SU-DHL-6 (cell line): ENCODE data around the gene GLO1.

ENCODE experiments used
- H2AFZ ChIP-seq: fragments of 200-600 bp; sonication (generic); 2 replicates; pipeline ENCODE4 v1.6.1; 2014; ENCODE audit warnings: low read depth, mild to moderate bottlenecking, moderate library complexity, mixed read lengths, antibody characterized with exemption, low read length; ENCODE audit not compliant: severe bottlenecking
- H3F3A ChIP-seq: fragments of 200-600 bp; shearing (Covaris generic); 2 replicates; pipeline ENCODE4 v1.6.0; 2016; ENCODE audit warnings: antibody characterized with exemption, mild to moderate bottlenecking; ENCODE audit not compliant: insufficient read depth
- H3K27ac ChIP-seq: fragments of 200-600 bp; sonication (generic); 2 replicates; pipeline ENCODE4 v1.5.1; 2016; ENCODE audit warnings: low read depth, mild to moderate bottlenecking, low read length, moderate library complexity, mixed read lengths
- H3K27me3 ChIP-seq: fragments of 200-600 bp; sonication (generic), shearing (Covaris generic); 2 replicates; pipeline ENCODE4 v1.6.0; 2014; ENCODE audit warnings: mild to moderate bottlenecking, low read length
- H3K36me3 ChIP-seq: fragments of 200-600 bp; sonication (generic); 2 replicates; pipeline ENCODE4 v1.6.1; 2014; ENCODE audit warnings: mild to moderate bottlenecking, low read length, mixed read lengths
- H3K4me2 ChIP-seq: fragments of 300-600, 200-600 bp; shearing (Covaris generic), sonication (generic); 2 replicates; pipeline ENCODE4 v1.6.0; 2014; ENCODE audit warnings: low read length, low read depth, mild to moderate bottlenecking; ENCODE audit not compliant: poor library complexity, severe bottlenecking
- H3K4me3 ChIP-seq: fragments of 200-600 bp; sonication (generic); 2 replicates; pipeline ENCODE4 v1.5.1; 2014; ENCODE audit warnings: antibody characterized with exemption, low read length, mild to moderate bottlenecking, mixed read lengths; ENCODE audit not compliant: insufficient read depth, poor library complexity, severe bottlenecking
- H3K79me2 ChIP-seq: fragments of 200-600 bp; sonication (generic); 2 replicates; pipeline ENCODE4 v1.6.1; 2014; ENCODE audit warnings: mild to moderate bottlenecking, low read length, moderate library complexity; ENCODE audit not compliant: insufficient read depth
- H3K9ac ChIP-seq: fragments of 200-600 bp; sonication (generic); 2 replicates; pipeline ENCODE4 v1.7.0; 2014; ENCODE audit warnings: mild to moderate bottlenecking, low read length
- H3K9me2 ChIP-seq: fragments of 200-600 bp; sonication (generic); replicated peaks from 2 replicates; pipeline ENCODE4 v1.6.1; 2014; ENCODE audit warnings: low read length; ENCODE audit not compliant: insufficient read depth
- H3K9me3 ChIP-seq: fragments of 200-600 bp; sonication (generic); 2 replicates; pipeline ENCODE4 v1.6.1; 2014; ENCODE audit warnings: low read length, mixed read lengths; ENCODE audit not compliant: insufficient read depth
- H4K20me1 ChIP-seq: fragments of 200-600 bp; sonication (generic); 2 replicates; pipeline ENCODE4 v1.6.1; 2014; ENCODE audit warnings: low read depth, mild to moderate bottlenecking, antibody characterized with exemption, low read length, moderate library complexity, mixed read lengths
- CTCF ChIP-seq: fragments of 200-600 bp; sonication (generic); IDR thresholded peaks from one replicate; pipeline ENCODE4 v1.5.1; 2017; ENCODE audit warnings: antibody characterized with exemption, mild to moderate bottlenecking, low read length, moderate library complexity; ENCODE audit not compliant: insufficient read depth, poor library complexity, severe bottlenecking
- EZH2phosphoT487 ChIP-seq: fragments of 200-600 bp; sonication (generic), shearing (Covaris generic); conservative IDR thresholded peaks from 2 replicates; pipeline ENCODE4 v1.6.1; 2018; ENCODE audit warnings: mild to moderate bottlenecking, antibody characterized with exemption, low read length, moderate library complexity, mixed read lengths

GLO1 gene

GRCh38 chr6:38715016-38715689 is 12.2 kb upstream of the GLO1 start, which contains the start of gene DNAH8:
DNAH8 (plus strand) TSS chr6:38715311; CDS start chr6:38722810, 7,499 bp downstream.
- no peak within 1 kb of the TSS for H2AFZ ChIP-seq
- no peaks in the 10 kb centered on the region for H3K9me2 ChIP-seq

GRCh38 chr6:38714239-38715015 is 11.5 kb upstream of the GLO1 start:
- Histone ChIP-seq H3K9me3 (no peaks in the 10 kb centered on the region), H3K27ac (no peak overlapping the region), H3K9me2 (no peaks in the 10 kb centered on the region), H3K4me2 (no peak overlapping the region), H3K4me3 (no peak overlapping the region), H3K36me3 (no peaks in the 10 kb centered on the region), H4K20me1 (no peaks in the 10 kb centered on the region), H3F3A (no peaks in the 10 kb centered on the region), H3K27me3 (no peaks in the 10 kb centered on the region), H3K79me2 (no peaks in the 10 kb centered on the region), H3K9ac (no peak overlapping the region), H2AFZ (no peak overlapping the region)
- TF ChIP-seq CTCF: no peak

More at GRCh38 chr6:38715016-38715689, 12.2 kb upstream of the GLO1 start, which contains the start of gene DNAH8:
- Histone ChIP-seq H3K4me2 (no peak within 1 kb of the TSS), H3K4me3 (no peak within 1 kb of the TSS), H3K79me2 (no peaks in the 10 kb centered on the region), H3K9ac (no peak within 1 kb of the TSS), H3K9me3 (no peaks in the 10 kb centered on the region), H3K36me3 (no peaks in the 10 kb centered on the region), H3K27me3 (no peaks in the 10 kb centered on the region), H3F3A (no peaks in the 10 kb centered on the region), H4K20me1 (no peaks in the 10 kb centered on the region), H3K27ac (no peak within 1 kb of the TSS)
- no peak for TF ChIP-seq EZH2phosphoT487
- no peak for TF ChIP-seq CTCF

- no peaks in the 10 kb centered on the region for H3F3A ChIP-seq
- no peaks in the 10 kb centered on the region for H3K36me3 ChIP-seq
- H4K20me1 ChIP-seq: no peaks in the 10 kb centered on the region
- H2AFZ ChIP-seq: no peak overlapping the region
- no peak overlapping the region for H3K27ac ChIP-seq
- H3K79me2 ChIP-seq: no peaks in the 10 kb centered on the region
- no peak for TF ChIP-seq EZH2phosphoT487
- no peak for TF ChIP-seq CTCF
- no peak overlapping the region for H3K4me3 ChIP-seq
- no peak overlapping the region for H3K4me2 ChIP-seq
- no peaks in the 10 kb centered on the region for H3K9me2 ChIP-seq
- H3K9ac ChIP-seq: no peak overlapping the region
- no peaks in the 10 kb centered on the region for H3K9me3 ChIP-seq
- no peaks in the 10 kb centered on the region for H3K27me3 ChIP-seq
Measured at GRCh38 chr6:38713812-38714211, 10.9 kb upstream of the GLO1 start.
